ENCODE results near the gene EML6. TPM values are rescaled to one million over a fixed set of nuclear protein-coding genes. Genes with fewer than 3 reads are reported as not detected.

EML6 gene
- total RNA-seq, 1 experiment from 2014 or later, result 1.5 TPM

GRCh38 chr2:54966165-54966832, 242.8 kb downstream of the EML6 start:
- Histone ChIP-seq H3K14ac (ENCODE audit: insufficient read depth, low read length) (no peak overlapping the region), H3K79me2 (ENCODE audit: insufficient read depth, low read length) (no peaks in the 10 kb centered on the region), H2BK120ac (ENCODE audit: low read depth, low read length, poor library complexity, severe bottlenecking) (no peak overlapping the region), H2AFZ (ENCODE audit: low read length) (no peak overlapping the region), H3K4me1 (ENCODE audit: insufficient read depth, low read length) (peaks cover 2% of the 10 kb centered on the region; the same call in 1 of the 2 replicates), H3K18ac (ENCODE audit: insufficient read length, low read depth, low read length) (no peak overlapping the region), H3K79me1 (ENCODE audit: insufficient read depth, low read depth, low read length, poor library complexity, severe bottlenecking) (no peaks in the 10 kb centered on the region), H2BK20ac (ENCODE audit: low read depth, low read length, poor library complexity, severe bottlenecking) (no peak overlapping the region), H2BK5ac (ENCODE audit: insufficient read length, low read length) (no peak overlapping the region), H4K91ac (ENCODE audit: insufficient read length, low read depth, low read length) (no peak overlapping the region), H4K8ac (replicated peaks; ENCODE audit: insufficient read length, low read depth, low read length) (no peak overlapping the region), H2BK15ac (ENCODE audit: low read depth, low read length) (no peak overlapping the region), H3K9me3 (ENCODE audit: control insufficient read depth, low read depth, low read length) (no peaks in the 10 kb centered on the region), H4K5ac (ENCODE audit: insufficient read length, low read depth, low read length) (no peak overlapping the region), H3K4me2 (ENCODE audit: insufficient read depth, insufficient read length, low read length) (no peak overlapping the region), H3K4ac (ENCODE audit: low read depth, low read length) (no peak overlapping the region), H2AK5ac (ENCODE audit: insufficient read length, low read length) (no peak overlapping the region), H3K23ac (ENCODE audit: insufficient read length, low read depth, low read length) (no peak overlapping the region), H3K56ac (ENCODE audit: insufficient read length, low read depth, low read length) (no peak overlapping the region), H3K27me3 (ENCODE audit: insufficient read depth, low read length) (no peaks in the 10 kb centered on the region), H3K23me2 (ENCODE audit: insufficient read length, low read depth, low read length, poor library complexity, severe bottlenecking) (no peaks in the 10 kb centered on the region), H3T11ph (ENCODE audit: low read length) (no peak overlapping the region), H3K27ac (ENCODE audit: insufficient read length, low read depth, low read length) (no peak overlapping the region), H3K9ac (ENCODE audit: extremely low read depth, insufficient read length, low read length) (no peak overlapping the region), H2BK12ac (ENCODE audit: insufficient read length, low read depth, low read length) (no peak overlapping the region), H4K20me1 (ENCODE audit: control insufficient read depth, insufficient read depth, insufficient read length) (no peaks in the 10 kb centered on the region)
- no peak for TF ChIP-seq CTCF (conservative IDR thresholded peaks at IDR 0.05)
- Mint-ChIP-seq H3K9me3 (no peaks in the 10 kb centered on the region), H3K36me3 (ENCODE audit: insufficient read depth in 1 of 3, low read depth in 3 of 3) (peaks cover 15 to 29% (median 21%) of the 10 kb centered on the region in 3 experiments), H3K4me1 (peaks cover 30 to 32% of the 10 kb centered on the region in 2 experiments), H3K27ac (peak overlapping the region in 2 of 3 experiments; percentile 30 to 44; a peak in 1 of 7 replicates), H3K4me3 (peak overlapping the region in 1 of 2 experiments; percentile 56; a peak in 1 of 5 replicates), H3K27me3 (ENCODE audit: low read depth) (no peaks in the 10 kb centered on the region; the same call in 1 of the 2 replicates)
- no CpG with 5 or more reads among the region's 8 CpGs for WGBS (ENCODE audit: extremely low coverage, insufficient read length, low lambda C conversion rate)
- no peak for DNase-seq
